ENCODE measurements around the gene CTNNAL1. TPM values are rescaled to one million over a fixed set of nuclear protein-coding genes. Genes with fewer than 3 reads are reported as not detected.

The CTNNAL1 gene
- total and polyA plus RNA-seq, 4 donors, result 20.6 to 53.9 (median 37.0) TPM

DNA sequence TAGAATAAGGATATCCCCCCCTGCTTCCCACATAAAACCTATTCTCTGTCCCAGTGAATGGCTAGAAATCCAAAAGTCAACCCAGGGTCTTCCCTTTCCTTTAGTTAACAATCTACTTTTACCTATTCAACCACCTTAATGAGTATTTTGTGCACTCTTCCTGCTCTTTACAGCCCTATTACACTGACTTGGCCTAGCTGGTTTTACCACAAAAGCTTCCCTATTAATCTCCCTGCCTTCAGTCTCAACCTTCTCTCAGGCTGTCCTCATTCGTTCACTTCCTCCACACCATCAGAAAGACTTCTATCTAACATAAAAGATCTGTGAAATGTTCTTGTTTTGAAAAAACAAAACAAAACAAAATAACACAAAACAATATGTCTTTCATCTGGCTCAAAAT is 16.2 kb downstream of the CTNNAL1 start:
- H3K36me3 ChIP-seq (ENCODE audit: control insufficient read depth in 4 of 4, insufficient read depth in 4 of 4, low read length in 4 of 4), result peaks cover 2 to 14% (median 4%) of the 10 kb centered on the region in 4 donors
- no peaks in the 10 kb centered on the region for H3K27me3 ChIP-seq (ENCODE audit: control insufficient read depth in 3 of 3, insufficient read depth in 3 of 3, low read length in 2 of 3)
- no peaks in the 10 kb centered on the region for H3K9me3 ChIP-seq (ENCODE audit: control insufficient read depth in 4 of 4, insufficient read depth in 3 of 4, low read length in 3 of 4)
- H3K9ac ChIP-seq (ENCODE audit: insufficient read depth in 1 of 2, low read length in 2 of 2), result no peak overlapping the region
- ATAC-seq (ENCODE audit: insufficient read depth, low FRiP score) (no peak), DNase-seq (no peak)
- H3K4me1 ChIP-seq (ENCODE audit: control insufficient read depth in 5 of 5, insufficient read depth in 5 of 5, low read length in 5 of 5), result peaks cover 0 to 24% (median 0%) of the 10 kb centered on the region in 5 donors
- H3K4me3 ChIP-seq, result no peak overlapping the region
- H3K27ac ChIP-seq (ENCODE audit: low read depth in 1 of 2, low read length in 1 of 2), result peak overlapping the region in 1 of 2 donors; percentile 21
- 30 to 36% methylated on average over 1 of the region's 1 CpG for WGBS, 2 donors
- TF ChIP-seq, protein P1, sequence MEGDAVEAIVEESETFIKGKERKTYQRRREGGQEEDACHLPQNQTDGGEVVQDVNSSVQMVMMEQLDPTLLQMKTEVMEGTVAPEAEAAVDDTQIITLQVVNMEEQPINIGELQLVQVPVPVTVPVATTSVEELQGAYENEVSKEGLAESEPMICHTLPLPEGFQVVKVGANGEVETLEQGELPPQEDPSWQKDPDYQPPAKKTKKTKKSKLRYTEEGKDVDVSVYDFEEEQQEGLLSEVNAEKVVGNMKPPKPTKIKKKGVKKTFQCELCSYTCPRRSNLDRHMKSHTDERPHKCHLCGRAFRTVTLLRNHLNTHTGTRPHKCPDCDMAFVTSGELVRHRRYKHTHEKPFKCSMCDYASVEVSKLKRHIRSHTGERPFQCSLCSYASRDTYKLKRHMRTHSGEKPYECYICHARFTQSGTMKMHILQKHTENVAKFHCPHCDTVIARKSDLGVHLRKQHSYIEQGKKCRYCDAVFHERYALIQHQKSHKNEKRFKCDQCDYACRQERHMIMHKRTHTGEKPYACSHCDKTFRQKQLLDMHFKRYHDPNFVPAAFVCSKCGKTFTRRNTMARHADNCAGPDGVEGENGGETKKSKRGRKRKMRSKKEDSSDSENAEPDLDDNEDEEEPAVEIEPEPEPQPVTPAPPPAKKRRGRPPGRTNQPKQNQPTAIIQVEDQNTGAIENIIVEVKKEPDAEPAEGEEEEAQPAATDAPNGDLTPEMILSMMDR (IDR thresholded peaks at IDR 0.05; ENCODE audit: control extremely low read depth, extremely low read depth), result no peak

DNA sequence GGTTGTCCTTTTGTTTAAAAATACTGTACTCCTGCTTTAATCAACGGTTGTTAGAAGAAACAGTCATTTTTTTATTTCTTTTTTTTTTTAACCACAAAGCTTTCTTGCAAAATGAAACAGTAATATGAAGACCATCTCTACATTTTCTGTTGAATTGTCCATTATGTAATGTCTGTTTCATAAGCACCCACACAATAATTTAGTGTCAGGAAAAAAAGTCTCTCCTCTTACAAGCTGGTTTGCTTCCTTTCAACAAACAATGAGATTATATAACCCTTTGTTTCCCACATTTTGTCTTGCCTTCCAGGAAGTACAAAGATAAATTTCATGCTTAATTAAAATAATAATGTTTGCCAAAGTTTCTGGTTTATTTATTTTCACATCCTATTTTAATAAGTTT is 16.7 kb downstream of the CTNNAL1 start:
- H3K27me3 ChIP-seq (ENCODE audit: control insufficient read depth in 3 of 3, insufficient read depth in 3 of 3, low read length in 2 of 3), result no peaks in the 10 kb centered on the region
- H3K36me3 ChIP-seq (ENCODE audit: control insufficient read depth in 4 of 4, insufficient read depth in 4 of 4, low read length in 4 of 4), result peaks cover 2 to 14% (median 4%) of the 10 kb centered on the region in 4 donors
- H3K4me3 ChIP-seq, result no peak overlapping the region
- TF ChIP-seq, protein P1 (IDR thresholded peaks at IDR 0.05; ENCODE audit: control extremely low read depth, extremely low read depth), result no peak
- 13 to 19% methylated on average over 1 of the region's 1 CpG for whole genome bisulfite sequencing, 2 donors
- no peak for DNase-seq
- H3K27ac ChIP-seq (ENCODE audit: low read depth in 1 of 2, low read length in 1 of 2), result peak overlapping the region in 1 of 2 donors; percentile 23
- peaks cover 0 to 24% (median under 1%) of the 10 kb centered on the region in 5 donors for H3K4me1 ChIP-seq (ENCODE audit: control insufficient read depth in 5 of 5, insufficient read depth in 5 of 5, low read length in 5 of 5)
- no peak overlapping the region for H3K9ac ChIP-seq (ENCODE audit: insufficient read depth in 1 of 2, low read length in 2 of 2)
- H3K9me3 ChIP-seq (ENCODE audit: control insufficient read depth in 4 of 4, insufficient read depth in 3 of 4, low read length in 3 of 4), result no peaks in the 10 kb centered on the region
- no peak for ATAC-seq (ENCODE audit: insufficient read depth, low FRiP score)

DNA sequence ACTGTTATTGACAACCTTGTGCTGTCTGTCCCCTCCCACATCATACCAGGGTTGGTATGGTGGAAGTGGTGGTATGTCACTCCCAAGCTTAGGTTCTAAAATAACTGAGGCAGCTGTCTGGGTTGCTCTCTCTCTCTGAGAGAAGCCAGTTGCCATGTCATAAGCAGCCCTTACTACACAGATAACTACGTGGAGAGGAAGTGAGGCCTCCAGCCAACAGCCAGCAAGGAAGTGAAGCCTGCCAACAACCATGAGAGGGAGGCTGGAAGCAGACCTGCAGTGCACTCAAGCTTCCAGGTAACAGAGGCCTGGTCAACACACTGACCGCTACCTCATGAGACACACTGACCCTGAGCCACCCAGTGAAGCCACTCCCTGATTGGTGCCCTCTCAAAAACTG is 18.6 kb downstream of the CTNNAL1 start:
- DNase-seq (peak; percentile 28 to 66 (median 37)), ATAC-seq (ENCODE audit: insufficient read depth, low FRiP score) (peak; percentile 58)
- WGBS, 2 donors, result 29 to 32% methylated on average over 2 of the region's 2 CpGs
- Histone ChIP-seq H3K4me1 (ENCODE audit: control insufficient read depth in 5 of 5, insufficient read depth in 5 of 5, low read length in 5 of 5) (peaks cover 0 to 26% (median 3%) of the 10 kb centered on the region in 5 donors), H3K4me3 (no peak overlapping the region), H3K36me3 (ENCODE audit: control insufficient read depth in 4 of 4, insufficient read depth in 4 of 4, low read length in 4 of 4) (peaks cover 2 to 19% (median 9%) of the 10 kb centered on the region in 4 donors), H3K27me3 (ENCODE audit: control insufficient read depth in 3 of 3, insufficient read depth in 3 of 3, low read length in 2 of 3) (no peaks in the 10 kb centered on the region), H3K27ac (ENCODE audit: low read depth in 1 of 2, low read length in 1 of 2) (peak overlapping the region; percentile 13 to 62), H3K9ac (ENCODE audit: insufficient read depth in 1 of 2, low read length in 2 of 2) (no peak overlapping the region), H3K9me3 (ENCODE audit: control insufficient read depth in 4 of 4, insufficient read depth in 3 of 4, low read length in 3 of 4) (no peaks in the 10 kb centered on the region)
- TF ChIP-seq, protein P1 (IDR thresholded peaks at IDR 0.05; ENCODE audit: control extremely low read depth, extremely low read depth), result no peak

DNA sequence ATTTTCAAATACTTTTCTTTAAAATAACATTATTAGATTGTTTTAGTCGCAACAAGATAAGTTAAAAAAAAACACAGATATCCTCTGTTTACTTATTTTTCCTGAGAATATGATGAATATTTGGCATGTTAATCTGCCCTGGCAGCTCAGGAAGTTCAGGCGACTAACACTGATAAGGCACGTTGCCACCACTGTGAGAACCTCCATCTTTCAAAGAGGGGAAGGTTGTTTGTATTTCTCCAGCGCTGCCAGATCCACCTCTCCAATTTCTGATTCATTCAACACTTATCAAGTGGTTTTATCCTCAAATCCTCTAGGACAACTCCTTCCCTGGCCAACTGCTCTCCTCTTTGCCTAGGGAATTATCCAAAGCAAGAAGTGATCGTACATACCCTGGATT is 21.8 kb downstream of the CTNNAL1 start:
- WGBS, 2 donors, result 43 to 67% methylated on average over 5 of the region's 5 CpGs
- TF ChIP-seq, protein P1 (IDR thresholded peaks at IDR 0.05; ENCODE audit: control extremely low read depth, extremely low read depth), result no peak
- Histone ChIP-seq H3K9ac (ENCODE audit: insufficient read depth in 1 of 2, low read length in 2 of 2) (no peak overlapping the region), H3K4me1 (ENCODE audit: control insufficient read depth in 5 of 5, insufficient read depth in 5 of 5, low read length in 5 of 5) (peaks cover 0 to 12% (median 3%) of the 10 kb centered on the region in 5 donors), H3K27me3 (ENCODE audit: control insufficient read depth in 3 of 3, insufficient read depth in 3 of 3, low read length in 2 of 3) (no peaks in the 10 kb centered on the region), H3K4me3 (no peak overlapping the region), H3K36me3 (ENCODE audit: control insufficient read depth in 4 of 4, insufficient read depth in 4 of 4, low read length in 4 of 4) (peaks cover 0 to 16% (median 9%) of the 10 kb centered on the region in 4 donors), H3K9me3 (ENCODE audit: control insufficient read depth in 4 of 4, insufficient read depth in 3 of 4, low read length in 3 of 4) (no peaks in the 10 kb centered on the region), H3K27ac (ENCODE audit: low read depth in 1 of 2, low read length in 1 of 2) (no peak overlapping the region)
- ATAC-seq (ENCODE audit: insufficient read depth, low FRiP score) (no peak), DNase-seq (no peak)
